ENCODE data around the gene MEIKIN.

DNA sequence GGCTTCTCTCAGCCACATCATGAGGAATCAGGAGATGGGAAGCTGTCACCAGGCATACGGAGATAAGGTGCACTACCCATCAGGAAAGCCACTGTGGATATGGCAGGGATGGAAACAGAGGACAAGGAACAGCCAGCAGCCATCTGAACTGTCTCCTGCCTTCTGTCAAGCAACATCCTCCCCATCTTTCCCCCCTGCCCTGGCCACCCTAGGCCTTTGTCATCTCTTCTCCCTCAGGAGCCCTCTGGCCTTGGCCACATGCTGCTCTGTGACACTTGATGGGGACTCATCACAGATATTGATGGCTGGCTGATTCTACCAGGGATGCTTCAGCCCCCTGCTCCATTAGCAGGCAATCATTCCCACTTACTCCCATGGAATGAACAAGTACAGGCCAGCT lies 21.1 kb upstream of the MEIKIN start:
- TF ChIP-seq, protein P1, sequence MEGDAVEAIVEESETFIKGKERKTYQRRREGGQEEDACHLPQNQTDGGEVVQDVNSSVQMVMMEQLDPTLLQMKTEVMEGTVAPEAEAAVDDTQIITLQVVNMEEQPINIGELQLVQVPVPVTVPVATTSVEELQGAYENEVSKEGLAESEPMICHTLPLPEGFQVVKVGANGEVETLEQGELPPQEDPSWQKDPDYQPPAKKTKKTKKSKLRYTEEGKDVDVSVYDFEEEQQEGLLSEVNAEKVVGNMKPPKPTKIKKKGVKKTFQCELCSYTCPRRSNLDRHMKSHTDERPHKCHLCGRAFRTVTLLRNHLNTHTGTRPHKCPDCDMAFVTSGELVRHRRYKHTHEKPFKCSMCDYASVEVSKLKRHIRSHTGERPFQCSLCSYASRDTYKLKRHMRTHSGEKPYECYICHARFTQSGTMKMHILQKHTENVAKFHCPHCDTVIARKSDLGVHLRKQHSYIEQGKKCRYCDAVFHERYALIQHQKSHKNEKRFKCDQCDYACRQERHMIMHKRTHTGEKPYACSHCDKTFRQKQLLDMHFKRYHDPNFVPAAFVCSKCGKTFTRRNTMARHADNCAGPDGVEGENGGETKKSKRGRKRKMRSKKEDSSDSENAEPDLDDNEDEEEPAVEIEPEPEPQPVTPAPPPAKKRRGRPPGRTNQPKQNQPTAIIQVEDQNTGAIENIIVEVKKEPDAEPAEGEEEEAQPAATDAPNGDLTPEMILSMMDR (conservative IDR thresholded peaks at IDR 0.05; ENCODE audit: low read depth, low read length) = no peak
- TF ChIP-seq EZH2 (IDR thresholded peaks at IDR 0.05; ENCODE audit: low read length, unreplicated experiment) (no peak), EZH2phosphoT487 (IDR thresholded peaks at IDR 0.05; ENCODE audit: borderline replicate concordance, low read length) (no peak)
